ENCODE data around the gene COL16A1.

DNA sequence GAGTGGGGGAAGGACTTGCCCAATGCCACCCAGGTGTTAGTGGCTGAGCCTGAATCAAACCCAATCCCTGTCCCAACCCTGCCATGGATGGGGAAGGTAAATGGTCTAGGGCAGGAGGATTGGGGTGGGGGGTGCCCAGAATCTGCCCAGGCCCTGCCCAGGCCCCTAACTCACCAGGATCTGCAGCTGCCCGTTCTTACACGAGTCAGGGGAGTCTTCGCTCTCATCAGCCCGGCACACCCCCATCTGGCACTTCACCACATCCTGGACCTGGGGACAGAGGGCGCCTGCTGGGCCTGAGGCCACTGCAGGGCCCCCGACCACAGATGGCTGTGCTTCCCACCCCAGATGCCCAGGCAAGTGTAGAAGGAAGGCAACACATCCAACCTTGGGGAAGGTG, 28.5 kb upstream of the COL16A1 start:
- TF ChIP-seq CTCF (IDR thresholded peaks at IDR 0.05): no peak
- no peak for TF ChIP-seq POLR2A (IDR thresholded peaks at IDR 0.05)

All from ovary (tissue), 3 donors.